NB4 (cell line): Measurements from ENCODE around the gene SLC22A23.

Experiments
- CTCF ChIP-seq: IDR thresholded peaks from one replicate; pipeline ENCODE4 v1.5.1; 2012; ENCODE audit warnings: low read depth, low read length
- MYC ChIP-seq: IDR thresholded peaks from 2 replicates; pipeline ENCODE4 v1.6.1; 2011; ENCODE audit warnings: low read depth, low read length
- POLR2A ChIP-seq: IDR thresholded peaks from 2 replicates; pipeline ENCODE4 v1.6.1; 2011; ENCODE audit warnings: mild to moderate bottlenecking; ENCODE audit not compliant: insufficient read length; ENCODE audit errors: extremely low read depth

- no peak for TF ChIP-seq POLR2A
- no peak for TF ChIP-seq CTCF
- no peak for TF ChIP-seq MYC
Observed at GRCh38 chr6:3312604-3313231, 144.1 kb downstream of the SLC22A23 start.
